Measurements from ENCODE around the gene FLVCR2. TPM values are rescaled to one million over a fixed set of nuclear protein-coding genes. Genes with fewer than 3 reads are reported as not detected.

Gene FLVCR2
- total RNA-seq, 1 experiment from 2014 or later: 13.4 TPM

- no peak for DNase-seq
- Histone ChIP-seq H3K4me1 (peaks cover 46% of the 10 kb centered on the region), H3K36me3 (ENCODE audit: control insufficient read depth, insufficient read depth, low read length) (no peaks in the 10 kb centered on the region; the same call in 1 of the 2 replicates), H3K9me3 (no peaks in the 10 kb centered on the region), H3K4me3 (ENCODE audit: low read depth, low read length) (no peak overlapping the region), H3K27me3 (replicated peaks; ENCODE audit: control insufficient read depth, insufficient read depth, low read length) (no peaks in the 10 kb centered on the region)
- intact Hi-C loops (cut with micrococcal nuclease; ENCODE audit: unreplicated experiment): no loop called here
- no TSS peak for BruUV-seq (replicated peaks)
- Mint-ChIP-seq H3K27me3 (ENCODE audit: insufficient read depth, unreplicated experiment) (no peaks in the 10 kb centered on the region), H3K9me3 (ENCODE audit: unreplicated experiment) (no peaks in the 10 kb centered on the region), H3K27ac (ENCODE audit: unreplicated experiment) (no peak overlapping the region), H3K4me3 (ENCODE audit: unreplicated experiment) (no peak overlapping the region), H3K36me3 (ENCODE audit: insufficient read depth, unreplicated experiment) (no peaks in the 10 kb centered on the region), H3K4me1 (ENCODE audit: low read depth, unreplicated experiment) (peaks cover 31% of the 10 kb centered on the region)
- no peak for TF ChIP-seq CTCF (IDR thresholded peaks at IDR 0.05; ENCODE audit: insufficient read depth in 1 of 2, low read depth in 1 of 2, low read length in 1 of 2, severe bottlenecking in 1 of 2, unreplicated experiment in 1 of 2)
- ChIA-PET CTCF (no interaction called here), POLR2A (no interaction called here)
Measured at GRCh38 chr14:75625034-75625433, 46.6 kb downstream of the FLVCR2 start.

GRCh38 chr14:75626396-75626795 lies 48.0 kb downstream of the FLVCR2 start:
- H3K27ac Mint-ChIP-seq (ENCODE audit: unreplicated experiment): no peak overlapping the region
- no peaks in the 10 kb centered on the region for H3K9me3 Mint-ChIP-seq (ENCODE audit: unreplicated experiment)
- intact Hi-C loops (cut with micrococcal nuclease; ENCODE audit: unreplicated experiment): no loop called here
- H3K27me3 Mint-ChIP-seq (ENCODE audit: insufficient read depth, unreplicated experiment): no peaks in the 10 kb centered on the region
- ChIA-PET POLR2A (no interaction called here), CTCF (no interaction called here)
- TF ChIP-seq CTCF (IDR thresholded peaks at IDR 0.05; ENCODE audit: insufficient read depth in 1 of 2, low read depth in 1 of 2, low read length in 1 of 2, severe bottlenecking in 1 of 2, unreplicated experiment in 1 of 2): no peak
- DNase-seq: no peak
- H3K4me1 Mint-ChIP-seq (ENCODE audit: low read depth, unreplicated experiment): peaks cover 20% of the 10 kb centered on the region
- H3K36me3 Mint-ChIP-seq (ENCODE audit: insufficient read depth, unreplicated experiment): no peaks in the 10 kb centered on the region
- no peak overlapping the region for H3K4me3 Mint-ChIP-seq (ENCODE audit: unreplicated experiment)
- no TSS peak for BruUV-seq (replicated peaks)
- H3K36me3 ChIP-seq (ENCODE audit: control insufficient read depth, insufficient read depth, low read length): no peaks in the 10 kb centered on the region; the same call in 1 of the 2 replicates
- no peaks in the 10 kb centered on the region for H3K9me3 ChIP-seq
- H3K4me3 ChIP-seq (ENCODE audit: low read depth, low read length): no peak overlapping the region
- H3K4me1 ChIP-seq: peaks cover 33% of the 10 kb centered on the region
- H3K27me3 ChIP-seq (replicated peaks; ENCODE audit: control insufficient read depth, insufficient read depth, low read length): no peaks in the 10 kb centered on the region

GRCh38 chr14:75626863-75627262 lies 48.4 kb downstream of the FLVCR2 start:
- Mint-ChIP-seq H3K36me3 (ENCODE audit: insufficient read depth, unreplicated experiment) (no peaks in the 10 kb centered on the region), H3K27me3 (ENCODE audit: insufficient read depth, unreplicated experiment) (no peaks in the 10 kb centered on the region), H3K9me3 (ENCODE audit: unreplicated experiment) (no peaks in the 10 kb centered on the region), H3K4me3 (ENCODE audit: unreplicated experiment) (no peak overlapping the region), H3K4me1 (ENCODE audit: low read depth, unreplicated experiment) (peaks cover 15% of the 10 kb centered on the region), H3K27ac (ENCODE audit: unreplicated experiment) (no peak overlapping the region)
- no peak for TF ChIP-seq CTCF (IDR thresholded peaks at IDR 0.05; ENCODE audit: insufficient read depth in 1 of 2, low read depth in 1 of 2, low read length in 1 of 2, severe bottlenecking in 1 of 2, unreplicated experiment in 1 of 2)
- no peak for DNase-seq
- H3K36me3 ChIP-seq (ENCODE audit: control insufficient read depth, insufficient read depth, low read length): no peaks in the 10 kb centered on the region; the same call in 1 of the 2 replicates
- H3K4me3 ChIP-seq (ENCODE audit: low read depth, low read length): no peak overlapping the region
- POLR2A ChIA-PET: no interaction called here
- peaks cover 28% of the 10 kb centered on the region for H3K4me1 ChIP-seq
- no peaks in the 10 kb centered on the region for H3K27me3 ChIP-seq (replicated peaks; ENCODE audit: control insufficient read depth, insufficient read depth, low read length)
- H3K9me3 ChIP-seq: no peaks in the 10 kb centered on the region
- intact Hi-C loops (cut with micrococcal nuclease; ENCODE audit: unreplicated experiment): no loop called here
- BruUV-seq (replicated peaks): no TSS peak
- CTCF ChIA-PET: no interaction called here
